GM12878 (cell line): ENCODE data around the gene TAS2R9. TPM values are rescaled to one million over a fixed set of nuclear protein-coding genes. Genes with fewer than 3 reads are reported as not detected.

Experiments used
- ATAC-seq: fragments of 200-7000 bp; cut with Tn5 transposase; 3 replicates; pipeline ENCODE4 v1.9.1; 2020; ENCODE audit warnings: mild to moderate bottlenecking, moderate library complexity
- BruUV-seq: library from RNA; stranded (reverse); fragments of 400-500 nt; replicated peaks from 2 replicates; lab custom pipeline; 2021; lab: Mats Ljungman, UMichigan
- CTCF ChIA-PET: fragments of 300-600 bp; sonication (Branson Sonifier 250); formaldehyde crosslinking; extraction: SDS; loops from one replicate; lab custom pipeline; 2021; ENCODE audit warnings: inconsistent platforms; lab: Yijun Ruan, JAX
- POLR2A ChIA-PET: fragments of 350-600 bp; formaldehyde crosslinking; extraction: SDS; loops from one replicate; lab custom pipeline; 2021; ENCODE audit warnings: inconsistent platforms; lab: Charles Lee
- RAD21 ChIA-PET: fragments of 300-600 bp; sonication (Branson Sonifier 250); formaldehyde crosslinking; loops from one replicate; lab custom pipeline; 2023; ENCODE audit warnings: antibody characterized with exemption; ENCODE audit not compliant: unreplicated experiment; lab: Charles Lee
- SMC1A ChIA-PET: fragments of 300-600 bp; sonication (Branson Sonifier 250); formaldehyde crosslinking; loops from one replicate; lab custom pipeline; 2023; ENCODE audit not compliant: unreplicated experiment, uncharacterized antibody; lab: Charles Lee
- DNase-seq: peaks from one replicate; pipeline ENCODE4 v3.0.0-alpha.2; 2011; ENCODE audit warnings: low read depth, low spot score
- FAIRE-seq: peaks from 3 replicates; lab custom pipeline; 2011; peaks lifted over from hg19 to GRCh38; lab: Jason Lieb, UNC
- H2AFZ ChIP-seq: 2 replicates; pipeline ENCODE4 v1.6.0; 2011; ENCODE audit warnings: low read depth, low read length, control low read depth; ENCODE audit not compliant: control insufficient read depth
- H3K27ac ChIP-seq: 2 replicates; pipeline ENCODE4 v1.5.1; 2011; ENCODE audit warnings: control low read depth; ENCODE audit not compliant: control insufficient read depth, insufficient read depth
- H3K27me3 ChIP-seq, 2 experiments: replicated peaks in 1 of 2; 2 replicates each; pipeline versions ENCODE4 v1.6.0 to v1.6.1; 2011; ENCODE audit warnings: low read length in 1 of 2; ENCODE audit not compliant: control insufficient read depth in 2 of 2, insufficient read depth in 2 of 2
- H3K36me3 ChIP-seq, 2 experiments: 2 replicates each; pipeline ENCODE4 v1.5.1; 2011; ENCODE audit warnings: low read length in 1 of 2; ENCODE audit not compliant: control insufficient read depth in 2 of 2, insufficient read depth in 2 of 2
- H3K4me1 ChIP-seq: 2 replicates; pipeline ENCODE4 v1.6.1; 2011; ENCODE audit warnings: mild to moderate bottlenecking, low read length, moderate library complexity, mixed read lengths; ENCODE audit not compliant: control insufficient read depth, insufficient read depth
- H3K4me2 ChIP-seq: 2 replicates; pipeline ENCODE4 v1.6.0; 2011; ENCODE audit warnings: control low read depth; ENCODE audit not compliant: control insufficient read depth, insufficient read depth
- H3K4me3 ChIP-seq: fragments of 200-600 bp; sonication (generic); 2 replicates; pipeline ENCODE4 v1.5.1; 2016
- H3K79me2 ChIP-seq: 2 replicates; pipeline ENCODE4 v1.6.0; 2011; ENCODE audit warnings: low read length; ENCODE audit not compliant: control insufficient read depth, insufficient read depth
- H3K9ac ChIP-seq: 2 replicates; pipeline ENCODE4 v1.8.0; 2011; ENCODE audit warnings: low read length, control low read depth, mixed read lengths; ENCODE audit not compliant: control insufficient read depth, insufficient read depth
- H3K9me3 ChIP-seq: replicated peaks from 3 replicates; pipeline ENCODE4 v1.5.1; 2011; ENCODE audit warnings: mild to moderate bottlenecking, low read length; ENCODE audit not compliant: control insufficient read depth, insufficient read depth
- H4K20me1 ChIP-seq: 2 replicates; pipeline ENCODE4 v1.6.0; 2011; ENCODE audit not compliant: control insufficient read depth, insufficient read depth
- CREB1 ChIP-seq: IDR thresholded peaks from 2 replicates; pipeline ENCODE4 v1.6.1; 2012; ENCODE audit warnings: low read depth, mild to moderate bottlenecking, inconsistent platforms
- KAT2A ChIP-seq: conservative IDR thresholded peaks from 2 replicates; pipeline ENCODE4 v1.6.1; 2011; ENCODE audit warnings: low read depth, low read length; ENCODE audit not compliant: control insufficient read depth
- POLR2A ChIP-seq: IDR thresholded peaks from 2 replicates; pipeline ENCODE4 v1.6.1; 2011; ENCODE audit warnings: low read depth, mild to moderate bottlenecking, low read length
- RAD21 ChIP-seq: IDR thresholded peaks from 2 replicates; pipeline ENCODE4 v1.6.1; 2011; ENCODE audit warnings: mild to moderate bottlenecking, low read depth, low read length, moderate library complexity; ENCODE audit not compliant: insufficient read depth
- SMC3 ChIP-seq: IDR thresholded peaks from 2 replicates; pipeline ENCODE4 v1.6.1; 2011; ENCODE audit warnings: low read length, improper control_type of control experiment, borderline replicate concordance
- WRNIP1 ChIP-seq: IDR thresholded peaks from 2 replicates; pipeline ENCODE4 v1.6.1; 2011; ENCODE audit warnings: low read depth, low read length, improper control_type of control experiment, borderline replicate concordance
- WGBS: methylation state at CpG from one replicate; pipeline ENCODE4 v1.1.6; 2016; ENCODE audit warnings: low lambda C conversion rate; ENCODE audit not compliant: insufficient replicate concordance, insufficient coverage; ENCODE audit errors: missing lambda C conversion rate; 5-methylcytosine and 5-hydroxymethylcytosine counted together
- in situ Hi-C: fragments of 300-500 bp; cut with MboI; formaldehyde crosslinking; loops from 9 replicates; pipeline ENCODE4 v1.14.3; 2018; ENCODE audit warnings: mixed read lengths
- intact Hi-C: fragments of 100-400 bp; cut with micrococcal nuclease; formaldehyde crosslinking; loops from one replicate; pipeline ENCODE4 v1.14.2; 2022; ENCODE audit not compliant: unreplicated experiment
- polyA plus RNA-seq, 11 experiments: library from polyadenylated mRNA; depleted of rRNA in 4 of 11; unstranded in 6 of 11; stranded (reverse) in 5 of 11; fragments of >200 nt; fragmentation: Nextera tagmentation in 4 of 11; fragmentation: Illumina TruSeq in 1 of 11; extraction: Ambion mirVana in 4 of 11; extraction: Trizol in 1 of 11; gene quantifications; 1 replicate in 1 of 11; 2 replicates in 10 of 11; pipeline versions ENCODE4 v1.2.1 to v1.2.3, GENCODE V29; 2011 to 2016; ENCODE audit warnings: inconsistent platforms in 2 of 11, missing spikeins in 2 of 11, low read depth in 1 of 11
- total RNA-seq, 4 experiments: library from RNA; depleted of rRNA in 3 of 4; stranded (reverse); fragments of >200 nt in 3 of 4; fragmentation: Illumina TruSeq in 1 of 4; extraction: Trizol in 1 of 4; gene quantifications; 2 replicates each; pipeline versions ENCODE4 v1.2.1 to v1.2.3, GENCODE V29; 2013 to 2021
- TF ChIP-seq, protein P1 (sequence below), 3 experiments: IDR thresholded peaks in 2 of 3; conservative IDR thresholded peaks in 1 of 3; 2 replicates each; pipeline ENCODE4 v1.5.1; 2011; ENCODE audit warnings: low read depth in 3 of 3, low read length in 3 of 3, mild to moderate bottlenecking in 3 of 3, control low read depth in 2 of 3, moderate library complexity in 2 of 3, inconsistent platforms in 1 of 3, mixed read lengths in 1 of 3; ENCODE audit not compliant: control insufficient read depth in 2 of 3, insufficient read depth in 1 of 3; ENCODE audit errors: extremely low read depth in 1 of 3
- TF ChIP-seq, protein P2 (sequence below): IDR thresholded peaks from 2 replicates; pipeline ENCODE4 v1.6.1; 2011; ENCODE audit warnings: low read depth, low read length, improper control_type of control experiment, borderline replicate concordance

TAS2R9 gene
- total and polyA plus RNA-seq, 10 of the 15 experiments (the other 5 are each of a cell fraction or from before 2014, with no cell fraction given): 0.08 to 0.13 TPM; not detected in 8

DNA sequence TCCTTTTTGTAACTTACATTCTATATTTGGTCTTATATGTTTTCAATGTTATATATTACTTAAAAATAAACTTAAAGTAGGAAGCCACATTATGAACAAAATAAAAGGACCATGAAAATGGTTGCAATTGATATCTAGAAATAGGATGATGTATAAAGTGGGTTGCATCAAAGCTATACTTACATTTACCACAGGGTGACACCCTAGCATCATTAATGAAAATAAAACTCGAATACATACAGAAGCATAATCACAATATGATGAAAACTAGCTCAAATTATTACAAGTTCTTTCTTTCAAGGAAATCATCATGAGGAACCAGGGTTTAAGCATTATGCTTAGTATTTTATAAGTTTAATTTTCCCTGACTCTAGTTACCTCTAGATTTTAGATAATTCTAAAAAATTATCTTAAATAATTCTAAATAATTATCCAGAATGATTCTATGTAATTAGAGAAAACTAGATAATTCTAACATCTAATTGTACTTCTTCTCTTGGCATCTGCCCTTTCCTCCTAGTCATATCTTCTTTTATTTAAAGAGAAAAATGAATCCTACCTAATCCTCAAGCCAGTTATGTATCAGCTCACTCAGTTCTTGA, 38.7 kb downstream of the TAS2R9 start:
- no TSS peak for BruUV-seq
- TF ChIP-seq WRNIP1 (no peak), RAD21 (peak; percentile 77), KAT2A (no peak), SMC3 (peak; percentile 80; the same call in 1 of the 2 replicates), CREB1 (no peak), POLR2A (no peak)
- TF ChIP-seq, protein P1, sequence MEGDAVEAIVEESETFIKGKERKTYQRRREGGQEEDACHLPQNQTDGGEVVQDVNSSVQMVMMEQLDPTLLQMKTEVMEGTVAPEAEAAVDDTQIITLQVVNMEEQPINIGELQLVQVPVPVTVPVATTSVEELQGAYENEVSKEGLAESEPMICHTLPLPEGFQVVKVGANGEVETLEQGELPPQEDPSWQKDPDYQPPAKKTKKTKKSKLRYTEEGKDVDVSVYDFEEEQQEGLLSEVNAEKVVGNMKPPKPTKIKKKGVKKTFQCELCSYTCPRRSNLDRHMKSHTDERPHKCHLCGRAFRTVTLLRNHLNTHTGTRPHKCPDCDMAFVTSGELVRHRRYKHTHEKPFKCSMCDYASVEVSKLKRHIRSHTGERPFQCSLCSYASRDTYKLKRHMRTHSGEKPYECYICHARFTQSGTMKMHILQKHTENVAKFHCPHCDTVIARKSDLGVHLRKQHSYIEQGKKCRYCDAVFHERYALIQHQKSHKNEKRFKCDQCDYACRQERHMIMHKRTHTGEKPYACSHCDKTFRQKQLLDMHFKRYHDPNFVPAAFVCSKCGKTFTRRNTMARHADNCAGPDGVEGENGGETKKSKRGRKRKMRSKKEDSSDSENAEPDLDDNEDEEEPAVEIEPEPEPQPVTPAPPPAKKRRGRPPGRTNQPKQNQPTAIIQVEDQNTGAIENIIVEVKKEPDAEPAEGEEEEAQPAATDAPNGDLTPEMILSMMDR (IDR thresholded peaks at IDR 0.05 in 2 of 3, conservative IDR thresholded peaks at IDR 0.05 in 1 of 3; ENCODE audit: control insufficient read depth in 2 of 3, extremely low read depth in 1 of 3, insufficient read depth in 1 of 3, low read depth in 3 of 3, low read length in 3 of 3): peak; percentile 40 to 66 (median 50); a peak in 5 of 6 replicates
- TF ChIP-seq, protein P2, sequence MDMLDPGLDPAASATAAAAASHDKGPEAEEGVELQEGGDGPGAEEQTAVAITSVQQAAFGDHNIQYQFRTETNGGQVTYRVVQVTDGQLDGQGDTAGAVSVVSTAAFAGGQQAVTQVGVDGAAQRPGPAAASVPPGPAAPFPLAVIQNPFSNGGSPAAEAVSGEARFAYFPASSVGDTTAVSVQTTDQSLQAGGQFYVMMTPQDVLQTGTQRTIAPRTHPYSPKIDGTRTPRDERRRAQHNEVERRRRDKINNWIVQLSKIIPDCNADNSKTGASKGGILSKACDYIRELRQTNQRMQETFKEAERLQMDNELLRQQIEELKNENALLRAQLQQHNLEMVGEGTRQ: no peak
- intact Hi-C loops: loop anchor here (1.0 kb wide), 2 partner anchors 428 to 715 kb away; no protein-coding TSS in a partner anchor
- peaks cover 0 to 5% of the 10 kb centered on the region in 2 experiments; a peak in 1 of 4 replicates for H3K27me3 ChIP-seq
- no peak for FAIRE-seq
- H2AFZ ChIP-seq: no peak overlapping the region
- H3K27ac ChIP-seq: no peak overlapping the region
- ChIA-PET SMC1A (interaction anchor here (0.5 to 3.5 kb wide), 12 partner anchors 10 to 1965 kb away, joined by 3 to 33 read pairs (median 3); no protein-coding TSS in a partner anchor), RAD21 (interaction anchor here (0.6 to 3.2 kb wide), 10 partner anchors 418 to 1510 kb away, joined by 3 to 33 read pairs (median 3); no protein-coding TSS in a partner anchor), POLR2A (no interaction called here), CTCF (interaction anchor here (0.6 to 3.4 kb wide), 18 partner anchors 13 to 1556 kb away, joined by 3 to 30 read pairs (median 4); no protein-coding TSS in a partner anchor)
- DNase-seq: no peak
- WGBS: 8% methylated on average over 1 of the region's 1 CpG
- H3K9me3 ChIP-seq: no peaks in the 10 kb centered on the region
- no peaks in the 10 kb centered on the region for H3K79me2 ChIP-seq
- no peaks in the 10 kb centered on the region for H3K36me3 ChIP-seq
- in situ Hi-C loops: loop anchor here (5.0 kb wide), 1 partner anchor 426 kb away; no protein-coding TSS in a partner anchor
- no peak overlapping the region for H3K4me3 ChIP-seq
- no peaks in the 10 kb centered on the region for H3K4me1 ChIP-seq
- H3K4me2 ChIP-seq: no peak overlapping the region
- no peak overlapping the region for H3K9ac ChIP-seq
- no peaks in the 10 kb centered on the region for H4K20me1 ChIP-seq
- 0 out of 3 replicates have a peak, but pooled peaks have one; percentile 37 for ATAC-seq
